GM21390 (cell line): Measurements from ENCODE around the gene RGPD8.

Experiments used
- ATAC-seq: cut with Tn5 transposase; IDR thresholded peaks from one replicate; pipeline ENCODE4 v1.9.1; 2021; ENCODE audit not compliant: unreplicated experiment

The RGPD8 gene

DNA sequence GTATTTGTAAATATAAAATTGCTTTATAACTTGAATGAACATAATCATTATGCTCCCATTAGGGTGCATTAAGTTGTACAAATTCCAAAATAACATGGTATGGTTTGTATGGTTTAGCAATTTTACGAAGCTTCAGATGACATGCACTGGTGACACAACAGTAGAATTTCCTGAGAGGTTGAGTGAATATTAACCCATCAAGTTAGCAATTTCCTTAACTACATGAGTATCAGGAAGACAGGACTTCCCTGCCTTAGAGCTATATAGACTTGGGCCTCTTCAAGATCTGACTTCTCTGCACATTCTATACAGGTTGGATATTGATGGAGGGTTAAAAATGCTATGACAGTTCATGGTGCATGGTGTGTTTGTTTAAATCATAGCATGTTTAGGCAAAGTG, 97.8 kb downstream of the RGPD8 start:
- ATAC-seq = no peak

GRCh38 chr2:112332123-112332696, 101.2 kb downstream of the RGPD8 start:
- ATAC-seq = no peak

GRCh38 chr2:112322919-112323318, 110.5 kb downstream of the RGPD8 start:
- no peak for ATAC-seq

GRCh38 chr2:112321375-112322320, 111.8 kb downstream of the RGPD8 start:
- no peak for ATAC-seq
